HG03039 (cell line): ENCODE measurements around the gene TPRG1L.

Source experiments
- ATAC-seq: cut with Tn5 transposase; IDR thresholded peaks from one replicate; pipeline ENCODE4 v1.9.1; 2021; ENCODE audit warnings: mild to moderate bottlenecking, moderate library complexity; ENCODE audit not compliant: unreplicated experiment

Gene TPRG1L

GRCh38 chr1:3593334-3593733, 31.5 kb upstream of the TPRG1L start:
- no peak for ATAC-seq

- ATAC-seq: no peak
These were observed 31.1 kb upstream of the TPRG1L start for GRCh38 chr1:3593745-3594144.

- ATAC-seq: no peak
These were observed 30.0 kb upstream of the TPRG1L start for GRCh38 chr1:3594706-3595377.

GRCh38 chr1:3595949-3596348, 28.9 kb upstream of the TPRG1L start:
- no peak for ATAC-seq

GRCh38 chr1:3596663-3597598, 27.9 kb upstream of the TPRG1L start:
- ATAC-seq: no peak

- no peak for ATAC-seq
These were observed 27.2 kb upstream of the TPRG1L start for GRCh38 chr1:3597599-3597964.

GRCh38 chr1:3598051-3598491, 26.7 kb upstream of the TPRG1L start:
- ATAC-seq: no peak

GRCh38 chr1:3598522-3599285, 26.1 kb upstream of the TPRG1L start:
- ATAC-seq: no peak

GRCh38 chr1:3599286-3599811, 25.5 kb upstream of the TPRG1L start:
- no peak for ATAC-seq

GRCh38 chr1:3599816-3600215, 25.0 kb upstream of the TPRG1L start:
- ATAC-seq: no peak

GRCh38 chr1:3600354-3600753, 24.5 kb upstream of the TPRG1L start:
- ATAC-seq: no peak

GRCh38 chr1:3601743-3602142, 23.1 kb upstream of the TPRG1L start:
- ATAC-seq: no peak

GRCh38 chr1:3602375-3602774, 22.4 kb upstream of the TPRG1L start:
- no peak for ATAC-seq

- ATAC-seq: no peak
These were observed 21.7 kb upstream of the TPRG1L start for GRCh38 chr1:3603156-3603555.

GRCh38 chr1:3603571-3604467, 21.0 kb upstream of the TPRG1L start:
- no peak for ATAC-seq

GRCh38 chr1:3604468-3604974, 20.3 kb upstream of the TPRG1L start:
- ATAC-seq: no peak

GRCh38 chr1:3604997-3605823, 19.6 kb upstream of the TPRG1L start:
- ATAC-seq: no peak

- no peak for ATAC-seq
These were observed 17.8 kb upstream of the TPRG1L start for GRCh38 chr1:3606779-3607702.
